PC-3 (cell line): ENCODE results near the gene ABLIM1. TPM values are rescaled to one million over a fixed set of nuclear protein-coding genes. Genes with fewer than 3 reads are reported as not detected.
"Not testable (repeated sequence)": the region's sequence is repeated elsewhere in the genome, so short reads cannot be mapped to it uniquely, and the experiment has no call there.

Source experiments
- ATAC-seq: fragments of 200-7000 bp; cut with Tn5 transposase; 2 replicates; pipeline ENCODE4 v1.9.1; 2020; ENCODE audit warnings: mild to moderate bottlenecking, moderate library complexity
- BruUV-seq: library from RNA; stranded (reverse); fragments of 400-500 nt; replicated peaks from 2 replicates; lab custom pipeline; 2021; lab: Mats Ljungman, UMichigan
- CTCF ChIA-PET: fragments of 300-600 bp; sonication (Branson Sonifier 250); formaldehyde crosslinking; loops from one replicate; lab custom pipeline; 2022; ENCODE audit warnings: antibody characterized with exemption; lab: Charles Lee
- POLR2A ChIA-PET: fragments of 300-600 bp; sonication (Branson Sonifier 250); formaldehyde crosslinking; loops from one replicate; lab custom pipeline; 2022; ENCODE audit warnings: antibody characterized with exemption; ENCODE audit not compliant: unreplicated experiment; lab: Charles Lee
- DNase-seq: peaks from one replicate; pipeline ENCODE4 v3.0.0-alpha.2; 2015
- H2AFZ ChIP-seq: fragments of 300-600 bp; sonication (generic); 2 replicates; pipeline ENCODE4 v1.6.0; 2016; ENCODE audit warnings: antibody characterized with exemption, low read length
- H3F3A ChIP-seq: fragments of 300-600 bp; sonication (generic); one replicate; pipeline ENCODE4 v1.6.0; 2017; ENCODE audit warnings: antibody characterized with exemption, low read length, control low read depth, mild to moderate bottlenecking; ENCODE audit not compliant: unreplicated experiment
- H3K27ac ChIP-seq: fragments of 300-600 bp; sonication (generic); 2 replicates; pipeline ENCODE4 v1.5.1; 2016; ENCODE audit warnings: mild to moderate bottlenecking, low read length
- H3K27me3 ChIP-seq: fragments of 300-600 bp; sonication (generic); 2 replicates; pipeline ENCODE4 v1.6.1; 2016; ENCODE audit warnings: low read length, mixed read lengths
- H3K36me3 ChIP-seq: fragments of 300-600 bp; sonication (generic); 2 replicates; pipeline ENCODE4 v1.6.1; 2016; ENCODE audit warnings: low read depth, mixed run types, low read length, mixed read lengths
- H3K4me1 ChIP-seq: fragments of 300-600 bp; sonication (generic); 2 replicates; pipeline ENCODE4 v1.5.1; 2016; ENCODE audit warnings: low read length; ENCODE audit not compliant: insufficient read depth
- H3K4me2 ChIP-seq: fragments of 300-600 bp; sonication (generic); 2 replicates; pipeline ENCODE4 v1.6.0; 2016; ENCODE audit warnings: low read length
- H3K4me3 ChIP-seq: fragments of 300-600 bp; sonication (generic); 2 replicates; pipeline ENCODE4 v1.5.1; 2016; ENCODE audit warnings: mild to moderate bottlenecking, low read length, mixed read lengths
- H3K79me2 ChIP-seq: fragments of 300-600 bp; sonication (generic); 2 replicates; pipeline ENCODE4 v1.6.1; 2017; ENCODE audit warnings: low read length, mixed read lengths
- H3K9ac ChIP-seq: fragments of 300-600 bp; sonication (generic); 2 replicates; pipeline ENCODE4 v1.6.0; 2016; ENCODE audit warnings: mild to moderate bottlenecking, low read length
- H3K9me2 ChIP-seq: fragments of 300-600 bp; sonication (generic); replicated peaks from 2 replicates; pipeline ENCODE4 v1.6.1; 2016; ENCODE audit warnings: mixed run types, low read length, mixed read lengths
- H3K9me3 ChIP-seq: fragments of 300-600 bp; sonication (generic); 2 replicates; pipeline ENCODE4 v1.6.1; 2016; ENCODE audit warnings: low read length, mixed read lengths
- H4K20me1 ChIP-seq: fragments of 300-600 bp; sonication (generic); 2 replicates; pipeline ENCODE4 v1.6.1; 2016; ENCODE audit warnings: low read length, mixed read lengths
- CTCF ChIP-seq: fragments of 300-600 bp; sonication (generic); conservative IDR thresholded peaks from 2 replicates; pipeline ENCODE4 v1.5.1; 2017; ENCODE audit warnings: antibody characterized with exemption, low read depth, mild to moderate bottlenecking, low read length
- EZH2 ChIP-seq: fragments of 300-600 bp; sonication (generic); IDR thresholded peaks from one replicate; pipeline ENCODE4 v1.6.1; 2017; ENCODE audit warnings: antibody characterized with exemption, mild to moderate bottlenecking, low read length; ENCODE audit not compliant: unreplicated experiment
- EZH2phosphoT487 ChIP-seq: fragments of 300-600 bp; sonication (generic); IDR thresholded peaks from 2 replicates; pipeline ENCODE4 v1.6.1; 2018; ENCODE audit warnings: mild to moderate bottlenecking, antibody characterized with exemption, low read length, borderline replicate concordance
- intact Hi-C: fragments of 100-400 bp; cut with micrococcal nuclease; formaldehyde crosslinking; loops from 2 replicates; pipeline ENCODE4 v1.9.0; 2023
- total RNA-seq: library from RNA; depleted of rRNA; stranded (reverse); fragments of >200 nt; gene quantifications from 2 replicates; pipeline ENCODE4 v1.2.3, GENCODE V29; 2014

Gene ABLIM1
- total RNA-seq, 1 experiment from 2014 or later, result 12.3 TPM

- TF ChIP-seq CTCF (no peak), EZH2phosphoT487 (no peak), EZH2 (no peak)
- intact Hi-C loops, result loop anchor here (5.0 kb wide), 1 partner anchor 65 kb away; no protein-coding TSS in a partner anchor
- Histone ChIP-seq H3K4me1 (peaks cover 18% of the 10 kb centered on the region), H3K9me3 (no peaks in the 10 kb centered on the region), H3K9me2 (no peaks in the 10 kb centered on the region), H3K4me3 (peak overlapping the region; percentile 30; the same call in 1 of the 2 replicates), H3K4me2 (peak overlapping the region; percentile 53), H3F3A (peaks cover 3% of the 10 kb centered on the region), H3K9ac (no peak overlapping the region), H3K27ac (peak overlapping the region; percentile 58), H3K79me2 (no peaks in the 10 kb centered on the region), H3K36me3 (no peaks in the 10 kb centered on the region), H2AFZ (no peak overlapping the region), H3K27me3 (no peaks in the 10 kb centered on the region), H4K20me1 (no peaks in the 10 kb centered on the region)
- ATAC-seq (peak; percentile 92), DNase-seq (peak; percentile 92)
- CTCF ChIA-PET, result no interaction called here
- no TSS peak for BruUV-seq
- POLR2A ChIA-PET, result no interaction called here
Observed at GRCh38 chr10:114697061-114697598, 39.1 kb upstream of the ABLIM1 start.

- POLR2A ChIA-PET, H3K4me2 ChIP-seq, H3K27ac ChIP-seq, BruUV-seq, H3K36me3 ChIP-seq, H3K9me3 ChIP-seq, H3K9me2 ChIP-seq, CTCF ChIA-PET, H4K20me1 ChIP-seq, H3K79me2 ChIP-seq, H2AFZ ChIP-seq, DNase-seq, H3K27me3 ChIP-seq, H3K9ac ChIP-seq, H3F3A ChIP-seq, ATAC-seq, H3K4me3 ChIP-seq: not testable (repeated sequence)
- intact Hi-C loops, result loop anchor here (5.0 kb wide), 1 partner anchor 64 kb away; no protein-coding TSS in a partner anchor
- peaks cover 23% of the 10 kb centered on the region for H3K4me1 ChIP-seq
Observed at GRCh38 chr10:114696301-114696700, 38.2 kb upstream of the ABLIM1 start.

- Histone ChIP-seq H3F3A (peaks cover 3% of the 10 kb centered on the region), H3K4me1 (peaks cover 27% of the 10 kb centered on the region), H3K79me2 (no peaks in the 10 kb centered on the region), H3K9ac (no peak overlapping the region), H3K36me3 (no peaks in the 10 kb centered on the region), H3K27ac (no peak overlapping the region), H3K4me3 (no peak overlapping the region), H2AFZ (no peak overlapping the region), H3K9me2 (no peaks in the 10 kb centered on the region), H3K9me3 (no peaks in the 10 kb centered on the region), H3K4me2 (no peak overlapping the region), H3K27me3 (no peaks in the 10 kb centered on the region), H4K20me1 (no peaks in the 10 kb centered on the region)
- ATAC-seq (no peak), DNase-seq (peak; percentile 26)
- CTCF ChIA-PET, result interaction anchor here (0.5 kb wide), 1 partner anchor 111 kb away, joined by 9 read pairs; no protein-coding TSS in a partner anchor
- intact Hi-C loops, result loop anchor here (5.0 kb wide), 1 partner anchor 62 kb away; no protein-coding TSS in a partner anchor
- TF ChIP-seq EZH2 (no peak), CTCF (peak; percentile 66)
- POLR2A ChIA-PET, result no interaction called here
- BruUV-seq, result no TSS peak
Observed at GRCh38 chr10:114694752-114695151, 36.7 kb upstream of the ABLIM1 start.
